Retinal pigment epithelial cell (primary cell): ENCODE results near the gene UBR3.

Experiments used
- DNase-seq: peaks from one replicate; pipeline ENCODE4 v3.0.0-alpha.2; 2010; ENCODE audit warnings: low read depth
- H3K4me3 ChIP-seq: 2 replicates; pipeline ENCODE4 v1.5.1; 2011; ENCODE audit warnings: mild to moderate bottlenecking, low read length, control low read depth, moderate library complexity
- CTCF ChIP-seq: conservative IDR thresholded peaks from 2 replicates; pipeline ENCODE4 v1.5.1; 2011; ENCODE audit warnings: low read depth, low read length, control low read depth, inconsistent platforms

Gene UBR3

GRCh38 chr2:170047331-170048065 lies 220.2 kb downstream of the UBR3 start:
- H3K4me3 ChIP-seq = no peak overlapping the region
- no peak for TF ChIP-seq CTCF
- no peak for DNase-seq

- DNase-seq = no peak
- no peak for TF ChIP-seq CTCF
- H3K4me3 ChIP-seq = no peak overlapping the region
These were observed 224.9 kb downstream of the UBR3 start for GRCh38 chr2:170052151-170052550.

- no peak for DNase-seq
- no peak overlapping the region for H3K4me3 ChIP-seq
- no peak for TF ChIP-seq CTCF
These were observed 227.7 kb downstream of the UBR3 start for GRCh38 chr2:170054997-170055396.

- no peak for TF ChIP-seq CTCF
- no peak overlapping the region for H3K4me3 ChIP-seq
- DNase-seq = no peak
These were observed 229.6 kb downstream of the UBR3 start for GRCh38 chr2:170056900-170057299.

GRCh38 chr2:170063456-170064235 lies 236.4 kb downstream of the UBR3 start:
- no peak for DNase-seq
- H3K4me3 ChIP-seq = no peak overlapping the region
- no peak for TF ChIP-seq CTCF

- DNase-seq = no peak
- TF ChIP-seq CTCF = no peak
- H3K4me3 ChIP-seq = no peak overlapping the region
These were observed 243.5 kb downstream of the UBR3 start for GRCh38 chr2:170070778-170071177.

GRCh38 chr2:170073288-170073687 lies 246.0 kb downstream of the UBR3 start:
- no peak for TF ChIP-seq CTCF
- H3K4me3 ChIP-seq = no peak overlapping the region
- DNase-seq = peak; percentile 59
